Measurements from ENCODE around the gene RANBP3.
"Not testable (repeated sequence)": the region's sequence is repeated elsewhere in the genome, so short reads cannot be mapped to it uniquely, and the experiment has no call there.

Gene RANBP3

GRCh38 chr19:5977785-5978605 lies at the start of gene RANBP3:
TSS of gene RANBP3 (minus strand) at chr19:5978140. CDS start at chr19:5978082, 58 bp downstream.
- DNase-seq, result peak; percentile 94 to 98 (median 97)

- DNase-seq, result no peak
Observed at GRCh38 chr19:6026390-6027227, 48.7 kb upstream of the RANBP3 start.

GRCh38 chr19:6024756-6025155 lies 46.8 kb upstream of the RANBP3 start:
- DNase-seq, result not testable (repeated sequence)

- no peak for DNase-seq
Observed at GRCh38 chr19:6023936-6024335, 46.0 kb upstream of the RANBP3 start.

GRCh38 chr19:6023085-6023682 lies 45.2 kb upstream of the RANBP3 start:
- no peak for DNase-seq

- DNase-seq, result no peak
Observed at GRCh38 chr19:6022570-6023064, 44.7 kb upstream of the RANBP3 start.

- peak; percentile 53 to 71 (median 66) for DNase-seq
Observed at GRCh38 chr19:6021878-6022569, 44.1 kb upstream of the RANBP3 start.

- DNase-seq, result no peak
Observed at GRCh38 chr19:6020972-6021805, 43.2 kb upstream of the RANBP3 start.

GRCh38 chr19:6020166-6020882 lies 42.4 kb upstream of the RANBP3 start:
- DNase-seq, result no peak

GRCh38 chr19:6018786-6019185 lies 40.8 kb upstream of the RANBP3 start:
- no peak for DNase-seq

GRCh38 chr19:6017576-6017975 lies 39.6 kb upstream of the RANBP3 start:
- no peak for DNase-seq

GRCh38 chr19:6015841-6016545 lies 38.1 kb upstream of the RANBP3 start:
- no peak for DNase-seq

- no peak for DNase-seq
Observed at GRCh38 chr19:6014551-6015135, 36.7 kb upstream of the RANBP3 start.

GRCh38 chr19:6012426-6013170 lies 34.7 kb upstream of the RANBP3 start:
- DNase-seq, result no peak

GRCh38 chr19:6011794-6012193 lies 33.9 kb upstream of the RANBP3 start:
- no peak for DNase-seq

- no peak for DNase-seq
Observed at GRCh38 chr19:6011206-6011605, 33.3 kb upstream of the RANBP3 start.

GRCh38 chr19:6010107-6010506 lies 32.2 kb upstream of the RANBP3 start:
- DNase-seq, result no peak

- DNase-seq, result no peak
Observed at GRCh38 chr19:6007866-6008265, 29.9 kb upstream of the RANBP3 start.

- no peak for DNase-seq
Observed at GRCh38 chr19:6006896-6007295, 29.0 kb upstream of the RANBP3 start.
